ENCODE data around the gene TPD52L1. TPM values are rescaled to one million over a fixed set of nuclear protein-coding genes. Genes with fewer than 3 reads are reported as not detected.

The TPD52L1 gene
- total and polyA plus RNA-seq, 2 experiments from 2014 or later, result 22.8 to 24.0 TPM

DNA sequence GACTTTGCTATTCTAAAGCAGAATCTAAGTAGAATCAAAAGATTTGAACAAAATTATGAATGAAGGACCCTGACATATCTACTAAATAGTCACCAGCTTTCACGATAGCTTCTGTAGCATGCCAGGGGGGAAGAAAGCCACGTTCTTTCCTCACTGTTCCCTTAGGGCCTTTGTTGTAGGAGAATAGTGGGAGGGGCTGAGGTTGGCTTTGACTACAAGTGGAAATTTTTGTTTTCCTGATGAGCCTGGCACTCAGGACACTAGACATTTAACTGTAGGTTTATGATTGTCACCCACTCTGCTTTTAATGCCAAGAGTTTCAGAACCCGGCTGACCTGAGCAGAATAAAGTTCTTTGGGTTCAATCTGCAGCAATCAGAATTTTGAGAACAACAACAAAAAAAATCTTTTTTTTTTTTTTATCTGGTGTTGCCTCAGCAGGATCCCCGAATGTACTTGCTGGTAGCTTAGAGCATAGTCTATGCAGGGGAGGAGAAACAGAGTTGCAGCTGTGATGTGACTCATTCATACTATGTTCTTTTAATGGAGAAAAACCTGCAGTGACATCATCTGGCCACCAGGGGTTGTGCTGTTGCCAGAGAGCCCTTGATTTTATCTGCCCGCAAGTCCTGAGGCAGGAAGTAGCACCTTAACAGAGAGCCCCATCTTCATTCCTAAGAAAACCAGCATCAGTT lies 38.5 kb downstream of the TPD52L1 start:
- no peak overlapping the region for H2AFZ ChIP-seq
- no peak overlapping the region for H3K4me3 ChIP-seq
- peak; percentile 91 for ATAC-seq
- no peak for TF ChIP-seq ZNF462 (CRISPR knock-in tag; IDR thresholded peaks at IDR 0.05)
- TF ChIP-seq CREB1 (CRISPR knock-in tag; IDR thresholded peaks at IDR 0.05; ENCODE audit: low read depth), result 0 out of 2 replicates have a peak, but pooled peaks have one; percentile 7
- no peak for TF ChIP-seq REST (IDR thresholded peaks at IDR 0.05; ENCODE audit: unreplicated experiment)
- TF ChIP-seq EZH2phosphoT487 (IDR thresholded peaks at IDR 0.05; ENCODE audit: unreplicated experiment), result no peak
- no peak for TF ChIP-seq JUNB (IDR thresholded peaks at IDR 0.05; ENCODE audit: unreplicated experiment)
- no peak for TF ChIP-seq ETS1 (IDR thresholded peaks at IDR 0.05)
- no peak for TF ChIP-seq POLR2AphosphoS5 (IDR thresholded peaks at IDR 0.05; ENCODE audit: low read depth)
- peak; percentile 78 to 82 for TF ChIP-seq CTCF (conservative IDR thresholded peaks at IDR 0.05; ENCODE audit: low read depth in 2 of 2)
- no peak for TF ChIP-seq ZNF114 (CRISPR knock-in tag; IDR thresholded peaks at IDR 0.05)
- no peaks in the 10 kb centered on the region for H3K27me3 ChIP-seq (ENCODE audit: insufficient read depth)
- no peak overlapping the region for H3K27ac ChIP-seq (ENCODE audit: low read depth)
- Mint-ChIP-seq H3K9me3 (no peaks in the 10 kb centered on the region), H3K27me3 (ENCODE audit: insufficient read depth, low read depth, poor library complexity) (no peaks in the 10 kb centered on the region), H3K4me1 (peaks cover 16% of the 10 kb centered on the region), H3K36me3 (ENCODE audit: low read depth) (no peaks in the 10 kb centered on the region), H3K4me3 (no peak overlapping the region), H3K27ac (no peak overlapping the region)
- no peaks in the 10 kb centered on the region for H3K79me2 ChIP-seq (replicated peaks; ENCODE audit: insufficient read depth)
- no peaks in the 10 kb centered on the region for H4K20me1 ChIP-seq (replicated peaks; ENCODE audit: insufficient read depth)
- no peaks in the 10 kb centered on the region for H3F3A ChIP-seq (replicated peaks; ENCODE audit: low read depth)
- no peaks in the 10 kb centered on the region for H3K36me3 ChIP-seq (ENCODE audit: insufficient read depth)
- no peaks in the 10 kb centered on the region for H3K9me2 ChIP-seq (ENCODE audit: insufficient read depth)
- H3K4me1 ChIP-seq (ENCODE audit: insufficient read depth), result no peaks in the 10 kb centered on the region; the same call in 1 of the 2 replicates
- H3K4me2 ChIP-seq, result no peak overlapping the region
- DNase-seq (ENCODE audit: low spot score), result peak; percentile 89

Measured in GM23338 (cell line).